GM12874 (cell line): ENCODE results near the gene POLR3H.

ENCODE experiments used
- CTCF ChIP-seq: IDR thresholded peaks from 2 replicates; pipeline ENCODE4 v1.5.1; 2011; ENCODE audit warnings: low read depth, mild to moderate bottlenecking, control low read depth, low read length, moderate library complexity; ENCODE audit not compliant: insufficient read depth

Gene POLR3H

GRCh38 chr22:41579297-41579996 is 35.2 kb upstream of the POLR3H start:
- no peak for TF ChIP-seq CTCF

DNA sequence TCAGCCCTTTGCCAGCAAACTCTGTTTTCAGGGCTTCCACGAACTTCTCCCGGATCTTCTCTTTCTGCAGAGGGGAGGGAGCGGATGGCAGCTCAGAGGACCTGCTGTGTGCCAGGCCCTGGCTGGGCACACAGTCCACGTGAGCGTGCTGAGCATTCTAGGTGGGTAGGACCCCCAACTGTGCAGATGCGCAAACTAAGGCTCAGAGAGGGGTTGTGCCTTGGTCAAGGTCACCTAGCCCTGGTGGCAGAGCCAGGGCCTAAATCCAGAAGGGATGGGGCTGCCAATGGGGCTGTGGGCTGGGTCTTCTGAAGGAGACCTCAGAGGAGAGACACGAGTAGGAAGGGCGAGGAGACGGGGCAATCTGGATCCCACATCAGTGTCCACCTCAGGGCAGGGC is 34.5 kb upstream of the POLR3H start:
- no peak for TF ChIP-seq CTCF

DNA sequence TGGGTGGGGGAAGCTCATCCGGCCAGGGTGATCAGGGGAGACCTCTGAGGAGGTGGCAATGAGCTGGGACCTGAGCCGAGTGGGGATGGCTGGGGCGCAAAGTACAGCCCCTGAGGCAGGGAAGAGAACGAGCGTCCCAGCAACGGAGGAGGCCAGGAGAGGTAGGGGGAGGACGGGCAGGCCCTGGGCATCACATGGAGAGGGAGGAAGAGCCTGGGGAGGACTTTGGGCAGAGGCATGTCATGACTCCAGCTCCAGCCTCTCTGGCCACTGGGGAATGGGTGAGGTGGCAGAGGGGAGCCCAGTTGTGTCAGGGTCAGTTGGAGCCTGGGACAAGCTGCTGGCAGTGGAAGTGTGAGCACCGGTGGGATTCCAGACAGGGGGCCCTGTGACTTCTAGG is 33.8 kb upstream of the POLR3H start:
- TF ChIP-seq CTCF = no peak

- peak; percentile 62 for TF ChIP-seq CTCF
Measured at GRCh38 chr22:41576877-41577276, 32.6 kb upstream of the POLR3H start.

GRCh38 chr22:41575533-41575932 is 31.3 kb upstream of the POLR3H start:
- no peak for TF ChIP-seq CTCF

- no peak for TF ChIP-seq CTCF
Measured at GRCh38 chr22:41574847-41575381, 30.6 kb upstream of the POLR3H start.

- no peak for TF ChIP-seq CTCF
Measured at GRCh38 chr22:41573677-41574076, 29.4 kb upstream of the POLR3H start.
